Esophagus squamous epithelium (tissue), 5 donors: ENCODE data around the gene NFX1. TPM values are rescaled to one million over a fixed set of nuclear protein-coding genes. Genes with fewer than 3 reads are reported as not detected.
A peak's percentile ranks its signal among the peaks of the same experiment; 100 is the strongest.
"Not testable (repeated sequence)": the region's sequence is repeated elsewhere in the genome, so short reads cannot be mapped to it uniquely, and the experiment has no call there.

ENCODE experiments used
- DNase-seq: peaks from one replicate; lab custom pipeline; 2025; lab: John Stamatoyannopoulos, UW
- H3K27ac ChIP-seq, 4 donors: fragments of 200-600 bp; sonication (generic); one replicate each; pipeline ENCODE4 v1.5.1; 2016 to 2019; ENCODE audit warnings: mild to moderate bottlenecking in 1 of 4
- H3K27me3 ChIP-seq, 4 donors: fragments of 200-600 bp; sonication (generic); 1 replicate in 3 of 4; 2 replicates in 1 of 4; pipeline versions ENCODE4 v1.5.1 to v1.6.0; 2017 to 2021; ENCODE audit warnings: antibody characterized with exemption in 1 of 4
- H3K36me3 ChIP-seq, 3 donors: fragments of 200-600 bp; sonication (generic); one replicate each; pipeline ENCODE4 v1.5.1; 2016 to 2019
- H3K4me1 ChIP-seq, 3 donors: fragments of 200-600 bp; sonication (generic); one replicate each; pipeline ENCODE4 v1.5.1; 2017 to 2019
- H3K4me3 ChIP-seq, 4 donors: fragments of 200-600 bp; sonication (generic); 1 replicate in 3 of 4; 2 replicates in 1 of 4; pipeline ENCODE4 v1.5.1; 2016 to 2019; ENCODE audit warnings: mild to moderate bottlenecking in 2 of 4, moderate library complexity in 1 of 4
- H3K9me3 ChIP-seq, 3 donors: fragments of 200-600 bp; sonication (generic); one replicate each; pipeline ENCODE4 v1.5.1; 2016 to 2019
- POLR2A ChIP-seq, 4 donors: fragments of 450-650 bp; IDR thresholded peaks; one replicate each; pipeline ENCODE4 v1.6.1; 2017; ENCODE audit warnings: antibody characterized with exemption in 4 of 4, mild to moderate bottlenecking in 4 of 4, moderate library complexity in 3 of 4
- WGBS, 2 donors: methylation state at CpG; one replicate each; pipeline ENCODE4 v1.1.5; 2018; 5-methylcytosine and 5-hydroxymethylcytosine counted together
- intact Hi-C: fragments of 100-400 bp; cut with DNase I; formaldehyde crosslinking; loops from one replicate; pipeline ENCODE4 v1.15.0; 2022
- total RNA-seq, 4 donors: library from RNA; depleted of rRNA; stranded (reverse); fragments of >200 nt; gene quantifications; one replicate each; pipeline ENCODE4 v1.1.0, GENCODE V29; 2016
- TF ChIP-seq, protein P1 (sequence below), 6 experiments: fragments of 450-650 bp in 4 of 6; fragments of 200-600 bp in 2 of 6; sonication (generic) in 2 of 6; IDR thresholded peaks; one replicate each; pipeline ENCODE4 v1.5.1; 2016 to 2019; ENCODE audit warnings: antibody characterized with exemption in 6 of 6, mild to moderate bottlenecking in 4 of 6, moderate library complexity in 4 of 6
- donor health status: DM: yes; HTN: yes; CAD: no.

Gene NFX1
- total RNA-seq, 4 donors from 2014 or later, result 19.7 to 47.7 (median 27.2) TPM

DNA sequence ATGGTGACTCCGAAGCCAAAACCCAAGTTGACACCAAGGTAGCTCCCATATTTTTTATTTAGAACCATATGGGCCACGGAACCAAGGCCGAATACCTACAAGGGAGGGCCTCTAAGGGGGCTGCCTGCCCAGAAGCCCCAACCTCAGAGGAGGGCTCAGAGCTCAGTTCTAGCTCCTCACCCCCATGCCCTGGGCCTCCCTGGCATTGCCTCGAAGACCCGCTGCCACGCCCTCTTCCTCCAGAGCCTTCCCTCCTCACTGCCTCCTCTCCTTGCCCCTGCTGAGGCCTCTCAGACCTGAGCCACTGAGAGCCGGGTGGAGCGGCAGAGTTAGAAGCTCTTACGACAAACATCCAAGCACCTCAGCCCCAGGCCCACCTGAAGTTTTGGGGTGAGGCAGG is 96.7 kb downstream of the NFX1 start:
- intact Hi-C loops, H3K27me3 ChIP-seq, H3K36me3 ChIP-seq, H3K4me3 ChIP-seq, DNase-seq, H3K27ac ChIP-seq, H3K9me3 ChIP-seq: not testable (repeated sequence)
- WGBS, 2 donors, result no CpG with 5 or more reads among the region's 9 CpGs
- H3K4me1 ChIP-seq, result peaks cover 0 to 23% (median 13%) of the 10 kb centered on the region in 3 donors

DNA sequence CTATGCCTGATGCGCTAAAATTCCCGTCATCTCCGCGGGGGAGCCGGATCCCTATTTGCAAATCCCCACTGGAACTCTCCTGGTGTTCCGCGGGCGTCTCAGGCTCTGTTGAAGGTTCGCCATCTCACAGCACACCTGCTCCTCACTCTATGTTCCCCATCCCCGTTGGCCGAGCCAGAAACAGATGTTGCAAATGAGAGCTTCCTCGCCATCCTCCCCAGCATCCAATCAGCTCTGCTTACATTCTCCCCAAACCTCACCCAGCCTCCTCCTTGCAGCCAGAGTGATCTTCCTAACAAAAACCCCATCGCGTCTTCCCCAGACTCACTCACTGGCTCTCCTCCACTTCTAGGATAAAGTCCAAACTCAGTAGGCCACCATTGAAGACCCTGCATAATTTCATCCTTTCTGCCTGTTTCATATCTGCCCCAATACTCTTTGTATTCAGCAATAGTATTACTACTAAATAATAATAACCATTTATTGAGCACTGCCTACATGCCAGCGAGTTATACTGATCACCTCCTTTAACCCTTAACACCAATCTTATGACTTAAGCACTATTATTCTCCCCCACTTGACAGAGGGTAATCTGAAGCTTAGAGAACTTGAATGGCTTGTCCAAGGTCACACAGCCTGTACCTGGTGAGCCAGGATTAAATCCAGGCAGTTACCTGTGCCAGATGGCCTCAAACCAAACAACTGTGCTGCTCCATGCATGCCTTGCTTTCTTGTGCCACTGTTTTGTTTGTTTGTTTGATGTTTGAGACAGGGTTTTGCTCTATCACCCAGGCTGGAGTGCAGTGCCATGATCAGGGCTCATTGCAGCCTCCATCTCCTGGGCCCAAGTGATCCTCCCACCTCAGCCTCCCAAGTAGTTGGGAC is 98.0 kb downstream of the NFX1 start:
- Histone ChIP-seq H3K4me3 (no peak overlapping the region), H3K36me3 (no peaks in the 10 kb centered on the region), H3K27ac (no peak overlapping the region), H3K9me3 (no peaks in the 10 kb centered on the region), H3K4me1 (peaks cover 0 to 30% (median 14%) of the 10 kb centered on the region in 3 donors), H3K27me3 (no peaks in the 10 kb centered on the region)
- TF ChIP-seq, protein P1, sequence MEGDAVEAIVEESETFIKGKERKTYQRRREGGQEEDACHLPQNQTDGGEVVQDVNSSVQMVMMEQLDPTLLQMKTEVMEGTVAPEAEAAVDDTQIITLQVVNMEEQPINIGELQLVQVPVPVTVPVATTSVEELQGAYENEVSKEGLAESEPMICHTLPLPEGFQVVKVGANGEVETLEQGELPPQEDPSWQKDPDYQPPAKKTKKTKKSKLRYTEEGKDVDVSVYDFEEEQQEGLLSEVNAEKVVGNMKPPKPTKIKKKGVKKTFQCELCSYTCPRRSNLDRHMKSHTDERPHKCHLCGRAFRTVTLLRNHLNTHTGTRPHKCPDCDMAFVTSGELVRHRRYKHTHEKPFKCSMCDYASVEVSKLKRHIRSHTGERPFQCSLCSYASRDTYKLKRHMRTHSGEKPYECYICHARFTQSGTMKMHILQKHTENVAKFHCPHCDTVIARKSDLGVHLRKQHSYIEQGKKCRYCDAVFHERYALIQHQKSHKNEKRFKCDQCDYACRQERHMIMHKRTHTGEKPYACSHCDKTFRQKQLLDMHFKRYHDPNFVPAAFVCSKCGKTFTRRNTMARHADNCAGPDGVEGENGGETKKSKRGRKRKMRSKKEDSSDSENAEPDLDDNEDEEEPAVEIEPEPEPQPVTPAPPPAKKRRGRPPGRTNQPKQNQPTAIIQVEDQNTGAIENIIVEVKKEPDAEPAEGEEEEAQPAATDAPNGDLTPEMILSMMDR (IDR thresholded peaks at IDR 0.05), result no peak
- no peak for TF ChIP-seq POLR2A (IDR thresholded peaks at IDR 0.05)
- no peak for DNase-seq
- intact Hi-C loops, result no loop called here
- 85 to 88% methylated on average over 15 of the region's 15 CpGs for WGBS, 2 donors

DNA sequence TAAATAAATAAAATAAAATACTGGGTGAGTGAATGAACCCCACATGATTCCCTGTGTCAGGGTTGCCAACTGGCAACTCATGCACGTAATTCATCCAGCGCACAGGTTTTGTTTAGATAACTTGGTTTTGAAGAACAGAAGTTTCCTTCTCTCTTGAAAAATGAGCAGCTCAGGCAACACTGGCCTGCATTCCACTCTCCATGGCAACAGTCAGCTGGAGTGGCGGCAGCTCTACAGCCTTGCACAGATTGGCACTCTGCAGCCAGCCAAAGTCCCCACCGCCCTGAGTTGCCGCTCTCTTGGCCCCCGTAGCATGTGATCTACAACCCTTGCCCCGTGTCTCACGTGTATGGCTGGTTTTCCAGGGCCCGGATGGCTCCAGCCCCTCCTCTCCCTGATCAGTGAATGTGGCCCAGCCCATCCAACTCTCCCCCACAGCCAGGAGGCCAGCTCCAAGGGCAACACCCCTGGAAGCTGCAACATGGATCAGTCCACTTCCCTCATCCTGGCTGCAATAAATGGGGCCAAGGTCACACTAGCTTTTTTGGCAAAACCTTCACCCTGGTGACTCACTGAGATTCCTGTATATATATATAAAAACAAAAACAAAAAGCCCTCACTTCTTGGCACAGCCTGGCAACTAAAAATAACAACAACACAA is 100.9 kb downstream of the NFX1 start:
- intact Hi-C loops, H3K36me3 ChIP-seq, H3K27me3 ChIP-seq, DNase-seq, H3K9me3 ChIP-seq: not testable (repeated sequence)
- Histone ChIP-seq H3K4me1 (peaks cover 0 to 30% (median 14%) of the 10 kb centered on the region in 3 donors), H3K27ac (peak overlapping the region; percentile 18 to 77 (median 73)), H3K4me3 (peak overlapping the region in 1 of 4 donors; percentile 34)
- WGBS, 2 donors, result 12 to 40% methylated on average over 7 to 8 of the region's 9 CpGs

DNA sequence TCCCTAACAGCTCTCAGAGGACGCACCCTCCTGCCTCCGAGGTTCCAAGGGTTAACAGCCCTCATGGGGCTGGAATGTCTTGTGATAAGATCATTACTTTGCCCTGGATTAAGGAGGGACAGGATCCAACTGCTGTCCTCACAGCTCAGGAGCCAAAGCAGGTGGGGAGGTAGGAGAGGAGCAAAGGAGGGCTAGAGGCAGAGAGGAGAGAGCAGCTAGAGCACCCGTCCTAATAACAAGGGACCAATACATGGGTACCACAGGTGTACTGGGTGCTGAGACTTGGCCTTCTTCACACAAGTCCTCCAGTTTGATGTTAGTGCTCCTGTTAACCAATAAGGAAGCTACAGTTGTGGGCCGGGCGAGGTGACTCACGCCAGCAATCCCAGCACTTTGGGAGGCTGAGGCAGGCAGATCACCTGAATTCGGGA is 102.3 kb downstream of the NFX1 start:
- 68 to 69% methylated on average over 5 to 6 of the region's 7 CpGs for WGBS, 2 donors
- Histone ChIP-seq H3K27ac (peak overlapping the region in 1 of 4 donors; percentile 28), H3K4me1 (peaks cover 0 to 30% (median 14%) of the 10 kb centered on the region in 3 donors)
- H3K9me3 ChIP-seq, DNase-seq, H3K27me3 ChIP-seq, H3K36me3 ChIP-seq, intact Hi-C loops, H3K4me3 ChIP-seq: not testable (repeated sequence)

DNA sequence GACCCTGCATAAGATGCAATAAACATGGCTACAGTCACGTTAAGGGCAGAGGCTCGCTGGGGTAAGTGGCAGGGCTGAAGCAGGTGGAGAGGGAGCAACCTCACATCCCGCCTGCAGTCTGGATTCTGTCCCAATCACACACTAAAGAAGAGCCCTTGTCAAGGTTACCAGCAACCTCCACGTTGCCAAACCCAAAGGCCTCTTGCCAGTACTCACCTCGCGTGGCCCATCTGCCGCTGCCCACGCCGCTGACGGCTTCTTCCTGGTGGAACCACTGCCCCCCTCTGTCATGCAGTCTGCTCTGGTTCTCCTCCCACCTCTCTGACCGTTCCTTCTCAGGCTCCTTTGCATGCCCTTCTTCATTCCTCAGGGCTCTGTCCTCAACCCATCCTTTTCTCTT is 103.3 kb downstream of the NFX1 start:
- no peak for TF ChIP-seq POLR2A (IDR thresholded peaks at IDR 0.05)
- TF ChIP-seq, protein P1 (IDR thresholded peaks at IDR 0.05), result no peak
- intact Hi-C loops, result no loop called here
- Histone ChIP-seq H3K27ac (no peak overlapping the region), H3K27me3 (no peaks in the 10 kb centered on the region), H3K4me1 (peaks cover 0 to 25% (median 14%) of the 10 kb centered on the region in 3 donors), H3K36me3 (no peaks in the 10 kb centered on the region), H3K9me3 (no peaks in the 10 kb centered on the region), H3K4me3 (no peak overlapping the region)
- WGBS, 2 donors, result 63 to 83% methylated on average over 8 to 11 of the region's 11 CpGs
- no peak for DNase-seq

DNA sequence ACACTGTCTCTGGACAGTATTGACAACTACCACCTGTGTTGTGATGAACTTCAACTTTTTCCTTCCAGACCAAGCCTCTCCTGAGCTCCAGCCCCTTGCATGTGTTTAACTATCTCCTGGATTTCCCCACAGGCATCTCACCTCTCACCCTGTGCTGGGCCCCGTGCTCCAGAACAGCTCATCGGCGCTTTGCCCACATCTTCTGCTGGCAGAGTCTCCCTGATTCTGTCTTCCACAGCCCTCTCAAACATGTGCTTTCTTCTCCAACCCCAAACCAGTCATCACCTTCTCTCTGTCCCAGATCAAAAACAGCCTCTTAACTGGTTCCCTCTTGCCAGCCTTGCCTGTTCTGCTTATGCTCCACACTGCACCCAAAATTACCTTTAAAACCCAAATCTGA is 103.7 kb downstream of the NFX1 start:
- H3K4me3 ChIP-seq, DNase-seq, intact Hi-C loops, H3K27ac ChIP-seq, H3K9me3 ChIP-seq, H3K36me3 ChIP-seq, H3K27me3 ChIP-seq: not testable (repeated sequence)
- H3K4me1 ChIP-seq, result peaks cover 0 to 24% (median 14%) of the 10 kb centered on the region in 3 donors
- WGBS, 2 donors, result 75 to 77% methylated on average over 3 of the region's 3 CpGs

DNA sequence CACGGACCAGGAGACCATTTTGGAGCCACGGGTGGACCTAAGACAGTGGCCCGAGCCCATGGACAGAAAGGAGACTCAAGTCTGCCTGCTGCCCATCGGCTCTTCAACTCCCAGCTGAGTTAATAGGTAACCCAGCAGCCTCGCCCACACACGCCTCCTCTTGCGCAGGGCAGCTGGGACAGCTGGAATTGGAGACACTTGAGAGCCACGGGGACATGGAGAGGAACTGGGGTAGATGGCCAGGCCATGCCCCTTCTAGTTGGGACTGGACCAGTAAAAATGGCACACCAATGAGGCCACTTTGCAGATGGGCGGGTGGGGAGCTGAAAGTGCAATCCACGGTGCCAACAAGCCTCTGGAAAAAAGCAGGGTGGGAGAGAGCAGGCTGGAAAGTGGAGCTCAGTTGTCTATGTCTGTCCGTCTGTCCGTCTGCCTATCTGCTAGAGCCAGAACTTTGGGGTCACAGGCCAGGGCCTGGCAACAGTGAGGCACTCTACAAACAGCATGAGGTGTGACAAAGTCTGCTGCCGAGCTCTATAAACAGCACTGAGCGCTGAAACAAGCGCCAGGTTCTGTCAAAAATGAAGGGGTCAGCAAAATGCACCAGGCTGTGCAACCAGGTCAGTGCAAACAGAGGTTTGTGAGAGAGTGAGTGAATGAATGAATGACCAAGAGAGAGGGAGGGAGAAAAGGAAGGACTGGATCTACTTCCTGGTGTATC is 105.0 kb downstream of the NFX1 start:
- H3K27me3 ChIP-seq, H3K27ac ChIP-seq, intact Hi-C loops, H3K9me3 ChIP-seq, H3K4me3 ChIP-seq, DNase-seq, H3K36me3 ChIP-seq: not testable (repeated sequence)
- peaks cover 0 to 24% (median 14%) of the 10 kb centered on the region in 3 donors for H3K4me1 ChIP-seq
- 73 to 86% methylated on average over 4 to 10 of the region's 15 CpGs for WGBS, 2 donors

DNA sequence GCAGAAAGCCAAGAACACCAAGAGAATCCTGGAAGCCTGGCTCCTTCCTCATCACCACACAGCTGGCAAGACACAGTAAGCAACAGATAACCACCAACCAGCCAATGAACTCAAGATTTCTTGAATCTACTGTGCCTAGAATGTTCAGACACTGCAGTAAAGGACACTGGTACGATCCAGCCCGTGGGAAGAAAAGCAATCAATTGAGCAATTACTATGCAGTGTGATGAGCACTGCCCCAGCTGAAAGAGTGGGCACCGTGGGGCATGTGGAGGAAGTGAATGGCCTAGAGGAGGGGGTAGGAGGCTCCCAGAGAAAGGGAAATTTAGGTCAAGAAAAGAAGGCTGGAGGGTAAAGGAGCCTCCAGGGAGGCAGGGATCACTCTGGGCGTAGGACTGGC is 107.5 kb downstream of the NFX1 start:
- whole genome bisulfite sequencing, 2 donors, result 67 to 77% methylated on average over 2 of the region's 4 CpGs
- H3K9me3 ChIP-seq, intact Hi-C loops: not testable (repeated sequence)

DNA sequence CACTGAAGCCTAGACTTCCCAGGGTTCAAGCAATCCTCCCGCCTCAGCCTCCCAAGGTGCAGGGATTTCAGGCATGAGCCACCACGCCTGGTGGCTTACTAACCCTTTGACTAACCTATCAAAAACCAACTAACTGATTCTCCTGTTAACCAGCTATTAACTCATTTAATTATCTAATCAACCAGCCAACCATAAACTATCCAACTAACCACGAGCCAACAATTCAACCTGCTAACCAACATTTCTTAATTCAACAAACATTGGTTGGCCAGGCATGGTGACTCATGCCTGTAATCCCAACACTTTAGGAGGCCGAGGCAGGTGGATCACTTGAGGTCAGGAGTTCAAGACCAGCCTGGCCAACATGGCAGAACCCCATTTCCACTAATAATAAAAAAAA is 108.7 kb downstream of the NFX1 start:
- H3K36me3 ChIP-seq, H3K27ac ChIP-seq, H3K9me3 ChIP-seq, intact Hi-C loops, DNase-seq, H3K4me3 ChIP-seq, H3K27me3 ChIP-seq: not testable (repeated sequence)
- 56 to 64% methylated on average over 3 to 4 of the region's 4 CpGs for WGBS, 2 donors
- peaks cover 0 to 20% (median 3%) of the 10 kb centered on the region in 3 donors for H3K4me1 ChIP-seq

More for the DNA sequence above, 107.5 kb downstream of the NFX1 start:
- not testable (repeated sequence) for H3K36me3 ChIP-seq, DNase-seq, H3K4me3 ChIP-seq, H3K27me3 ChIP-seq, H3K27ac ChIP-seq
- H3K4me1 ChIP-seq, result peaks cover 0 to 10% (median 0%) of the 10 kb centered on the region in 3 donors

DNA sequence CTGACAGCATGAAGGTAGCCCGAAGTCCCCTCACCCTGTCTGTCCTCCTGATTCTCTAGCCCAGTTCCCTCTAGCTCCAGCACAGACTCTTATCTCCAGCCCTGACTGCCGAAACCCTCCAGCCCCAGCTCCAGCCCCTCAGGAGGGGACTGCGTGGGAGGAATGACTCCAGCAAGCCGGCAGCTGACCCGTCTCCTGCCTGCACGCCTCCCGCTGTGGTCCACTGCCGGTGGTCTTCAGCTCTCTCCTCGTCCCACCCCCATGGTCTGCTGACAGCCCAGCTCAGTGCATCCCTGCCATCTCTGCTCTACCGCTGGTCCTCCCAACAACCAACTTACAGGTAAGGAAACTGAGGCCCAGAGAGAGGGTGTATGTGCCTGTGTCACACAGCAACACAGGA is 111.5 kb downstream of the NFX1 start:
- H3K4me3 ChIP-seq, result peak overlapping the region in 1 of 4 donors; percentile 23
- peaks cover 0 to 31% (median 12%) of the 10 kb centered on the region in 3 donors for H3K4me1 ChIP-seq
- WGBS, 2 donors, result no CpG with 5 or more reads among the region's 10 CpGs
- peak overlapping the region in 1 of 4 donors; percentile 25 for H3K27ac ChIP-seq
- intact Hi-C loops, result loop anchor here (5.0 kb wide), 1 partner anchor 45 kb away; the partner anchor contains the start of gene AQP3
- not testable (repeated sequence) for DNase-seq, H3K9me3 ChIP-seq, H3K36me3 ChIP-seq, H3K27me3 ChIP-seq
